Hematopoietic multipotent progenitor cell treated with erythropoietin and hydrocortisone succinate and interleukin-3 and kit ligand, for 15 days (in vitro differentiated cells): ENCODE measurements around the gene GSTM4.

ENCODE experiments used
- DNase-seq: peaks from one replicate; pipeline ENCODE4 v3.0.0-alpha.2; 2015; ENCODE audit warnings: low spot score

Gene GSTM4

DNA sequence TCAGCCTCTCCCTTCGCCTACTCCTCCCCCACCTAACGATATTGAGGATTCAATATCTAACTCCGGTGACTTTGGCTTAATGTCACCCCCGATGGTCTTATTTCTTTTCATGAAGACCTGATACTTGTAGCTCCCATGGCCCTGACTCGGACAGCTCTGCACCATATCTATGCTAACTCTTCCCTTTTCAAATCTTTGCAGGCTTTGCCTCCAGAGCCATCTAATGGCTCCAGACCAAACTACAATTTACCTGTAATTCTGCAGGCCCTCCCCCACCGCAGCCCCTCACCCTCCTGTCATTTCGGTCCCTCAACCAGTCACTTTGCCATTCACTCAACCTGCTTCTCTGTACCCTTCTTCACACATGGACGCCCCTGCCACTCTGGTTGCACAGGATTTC lies 48.3 kb downstream of the GSTM4 start:
- peak; percentile 0 for DNase-seq

- DNase-seq: peak; percentile 0
These were observed 49.5 kb downstream of the GSTM4 start for GRCh38 chr1:109705411-109705810.

DNA sequence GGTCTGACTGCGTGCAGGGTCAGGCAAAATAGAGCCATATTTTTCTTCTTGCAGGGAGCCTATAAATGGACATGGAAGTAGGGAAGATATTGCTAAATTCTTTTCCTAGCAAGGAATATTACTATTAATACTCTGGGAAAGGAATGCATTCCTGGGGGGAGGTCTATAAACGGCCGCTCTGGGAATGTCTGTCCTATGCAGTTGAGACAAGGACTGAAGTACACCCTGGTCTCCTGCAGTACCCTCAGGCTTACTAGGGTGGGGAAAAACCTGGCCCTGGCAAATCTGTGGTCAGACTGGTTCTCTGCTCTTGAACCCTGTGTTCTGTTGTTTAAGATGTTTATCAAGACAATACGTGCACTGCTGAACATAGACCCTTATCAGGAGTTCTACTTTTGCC lies 53.0 kb downstream of the GSTM4 start:
- DNase-seq: peak; percentile 0

- peak; percentile 0 for DNase-seq
These were observed 53.9 kb downstream of the GSTM4 start for GRCh38 chr1:109709822-109710221.
